Natural killer cell (primary cell): ENCODE results near the gene GADD45A. TPM values are rescaled to one million over a fixed set of nuclear protein-coding genes. Genes with fewer than 3 reads are reported as not detected.

Source experiments
- ATAC-seq, 3 donors: fragments of 150-1000 bp in 2 of 3; fragments of 200-7000 bp in 1 of 3; cut with Tn5 transposase; 1 replicate in 1 of 3; 2 replicates in 2 of 3; pipeline ENCODE4 v1.10.0; 2021; ENCODE audit warnings: mild to moderate bottlenecking in 2 of 3, moderate library complexity in 2 of 3
- DNase-seq, 2 donors: peaks; one replicate each; pipeline versions ENCODE4 v3.0.0 to v3.0.0-alpha.2; 2013 to 2021; ENCODE audit warnings: mixed read lengths in 1 of 2
- H3K27ac ChIP-seq: one replicate; pipeline ENCODE4 v1.5.1; 2013; ENCODE audit warnings: mild to moderate bottlenecking, low read length
- H3K27me3 ChIP-seq: one replicate; pipeline ENCODE4 v1.6.1; 2013; ENCODE audit warnings: low read length; ENCODE audit not compliant: control insufficient read depth, insufficient read depth
- H3K36me3 ChIP-seq: one replicate; pipeline ENCODE4 v1.6.1; 2013; ENCODE audit warnings: low read length; ENCODE audit not compliant: control insufficient read depth, insufficient read depth
- H3K4me1 ChIP-seq: one replicate; pipeline ENCODE4 v1.6.1; 2013; ENCODE audit warnings: low read length; ENCODE audit not compliant: control insufficient read depth, insufficient read depth
- H3K4me3 ChIP-seq: one replicate; pipeline ENCODE4 v1.5.1; 2013; ENCODE audit warnings: low read length
- H3K9me3 ChIP-seq: one replicate; pipeline ENCODE4 v1.6.1; 2013; ENCODE audit warnings: low read length; ENCODE audit not compliant: control insufficient read depth, insufficient read depth
- H3K27ac Mint-ChIP-seq, 2 donors: one replicate each; pipeline ENCODE4 v1.8.0; 2022; ENCODE audit warnings: mild to moderate bottlenecking in 2 of 2, mixed read lengths in 2 of 2, moderate library complexity in 1 of 2
- H3K27me3 Mint-ChIP-seq, 2 donors: one replicate each; pipeline ENCODE4 v1.8.0; 2022; ENCODE audit warnings: low read depth in 2 of 2, mixed read lengths in 2 of 2
- H3K36me3 Mint-ChIP-seq: one replicate; pipeline ENCODE4 v1.8.0; 2022; ENCODE audit warnings: mixed read lengths
- H3K4me1 Mint-ChIP-seq, 2 donors: one replicate each; pipeline ENCODE4 v1.8.0; 2022; ENCODE audit warnings: mixed read lengths in 2 of 2
- H3K4me3 Mint-ChIP-seq: one replicate; pipeline ENCODE4 v1.8.0; 2022; ENCODE audit warnings: mild to moderate bottlenecking, moderate library complexity, mixed read lengths
- H3K9me3 Mint-ChIP-seq, 2 donors: one replicate each; pipeline ENCODE4 v1.8.0; 2022; ENCODE audit warnings: mixed read lengths in 2 of 2
- WGBS: methylation state at CpG from one replicate; pipeline ENCODE4 v1.1.7; 2013; ENCODE audit warnings: missing lambda C conversion rate; ENCODE audit not compliant: insufficient coverage; 5-methylcytosine and 5-hydroxymethylcytosine counted together
- intact Hi-C: fragments of 100-400 bp; cut with micrococcal nuclease; formaldehyde crosslinking; loops from one replicate; pipeline ENCODE4 v1.14.2; 2022
- total RNA-seq, 4 donors: library from RNA; stranded (reverse); fragments of 120-200 nt in 1 of 4; gene quantifications; one replicate each; pipeline versions ENCODE4 v1.2.3 to v1.2.4, GENCODE V29; 2013 to 2022
- TF ChIP-seq, protein P1 (sequence below): fragments of 200-600 bp; IDR thresholded peaks from one replicate; pipeline ENCODE4 v1.8.0; 2022; ENCODE audit warnings: antibody characterized with exemption

The GADD45A gene
- total RNA-seq, 3 donors from 2014 or later (not counting 1 experiment from before 2014, with no cell fraction given), result 21.8 to 30.3 (median 26.6) TPM

DNA sequence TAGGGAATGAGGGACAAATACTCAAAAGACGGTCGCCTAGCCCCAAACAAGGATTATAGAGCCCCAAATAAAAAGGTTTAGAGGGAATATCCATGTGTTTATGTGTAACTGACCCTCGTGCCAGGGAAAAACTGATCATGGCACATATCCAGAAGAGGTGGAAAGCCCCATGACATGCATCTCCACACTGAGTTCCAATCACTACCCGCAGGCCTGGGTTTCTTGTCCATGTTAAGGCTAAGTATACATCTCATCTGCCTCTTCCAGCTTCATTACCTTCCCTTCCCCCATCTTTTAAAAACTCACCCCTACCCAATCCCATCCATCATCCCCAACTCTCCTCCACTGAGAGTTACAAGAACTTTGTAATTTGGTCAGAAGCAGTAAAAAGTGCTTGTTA lies 15.2 kb downstream of the GADD45A start:
- no peak overlapping the region for H3K4me3 Mint-ChIP-seq
- no peaks in the 10 kb centered on the region for H3K9me3 Mint-ChIP-seq
- 88% methylated on average over 4 of the region's 4 CpGs for WGBS
- Histone ChIP-seq H3K36me3 (no peaks in the 10 kb centered on the region), H3K4me1 (no peaks in the 10 kb centered on the region), H3K9me3 (no peaks in the 10 kb centered on the region), H3K27ac (no peak overlapping the region), H3K27me3 (no peaks in the 10 kb centered on the region), H3K4me3 (no peak overlapping the region)
- H3K27me3 Mint-ChIP-seq, result peaks cover 6 to 13% of the 10 kb centered on the region in 2 donors
- no peak for DNase-seq
- no peaks in the 10 kb centered on the region for H3K36me3 Mint-ChIP-seq
- TF ChIP-seq, protein P1, sequence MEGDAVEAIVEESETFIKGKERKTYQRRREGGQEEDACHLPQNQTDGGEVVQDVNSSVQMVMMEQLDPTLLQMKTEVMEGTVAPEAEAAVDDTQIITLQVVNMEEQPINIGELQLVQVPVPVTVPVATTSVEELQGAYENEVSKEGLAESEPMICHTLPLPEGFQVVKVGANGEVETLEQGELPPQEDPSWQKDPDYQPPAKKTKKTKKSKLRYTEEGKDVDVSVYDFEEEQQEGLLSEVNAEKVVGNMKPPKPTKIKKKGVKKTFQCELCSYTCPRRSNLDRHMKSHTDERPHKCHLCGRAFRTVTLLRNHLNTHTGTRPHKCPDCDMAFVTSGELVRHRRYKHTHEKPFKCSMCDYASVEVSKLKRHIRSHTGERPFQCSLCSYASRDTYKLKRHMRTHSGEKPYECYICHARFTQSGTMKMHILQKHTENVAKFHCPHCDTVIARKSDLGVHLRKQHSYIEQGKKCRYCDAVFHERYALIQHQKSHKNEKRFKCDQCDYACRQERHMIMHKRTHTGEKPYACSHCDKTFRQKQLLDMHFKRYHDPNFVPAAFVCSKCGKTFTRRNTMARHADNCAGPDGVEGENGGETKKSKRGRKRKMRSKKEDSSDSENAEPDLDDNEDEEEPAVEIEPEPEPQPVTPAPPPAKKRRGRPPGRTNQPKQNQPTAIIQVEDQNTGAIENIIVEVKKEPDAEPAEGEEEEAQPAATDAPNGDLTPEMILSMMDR, result no peak
- ATAC-seq, result no peak
- no peak overlapping the region for H3K27ac Mint-ChIP-seq
- intact Hi-C loops, result no loop called here
- H3K4me1 Mint-ChIP-seq, result no peaks in the 10 kb centered on the region

DNA sequence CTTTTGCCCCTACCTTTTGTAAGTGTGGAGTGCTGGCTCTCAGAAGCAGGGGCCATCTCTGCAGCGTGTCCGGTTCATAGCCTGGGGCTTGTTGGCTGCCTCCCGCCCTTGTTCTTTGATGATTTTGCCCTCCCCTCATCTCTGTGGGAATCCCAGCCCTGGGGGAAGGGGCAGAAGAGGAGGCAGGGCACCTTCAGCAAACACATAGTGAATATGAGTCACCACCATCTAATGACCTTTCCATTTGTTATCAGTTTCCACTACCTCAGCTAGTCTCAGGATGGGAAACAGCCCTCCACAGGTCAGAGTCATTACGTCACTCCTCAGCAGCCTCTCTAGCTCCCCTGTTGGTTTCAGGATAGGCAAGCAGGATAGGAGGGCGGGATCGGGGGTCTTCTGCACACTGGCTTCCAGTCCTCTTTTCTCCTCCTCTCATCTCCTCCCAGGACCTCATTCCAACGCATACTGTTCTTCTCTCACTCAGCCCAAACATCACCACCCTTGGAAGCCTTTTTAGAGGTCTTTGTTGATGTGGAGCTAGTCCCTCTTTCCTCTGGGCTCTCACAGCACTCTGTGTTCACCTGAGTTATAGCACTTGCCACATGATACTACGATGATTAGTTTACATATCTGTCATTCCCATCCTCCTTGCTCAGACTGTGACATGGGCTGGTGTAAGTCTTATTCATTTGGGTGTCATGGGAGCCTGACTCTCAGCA lies 15.8 kb downstream of the GADD45A start:
- WGBS, result 87% methylated on average over 8 of the region's 8 CpGs
- no peaks in the 10 kb centered on the region for H3K4me1 ChIP-seq
- H3K4me3 ChIP-seq, result no peak overlapping the region
- no peak for DNase-seq
- Mint-ChIP-seq H3K27me3 (peaks cover 5 to 14% of the 10 kb centered on the region in 2 donors), H3K4me1 (no peaks in the 10 kb centered on the region), H3K27ac (no peak overlapping the region), H3K9me3 (no peaks in the 10 kb centered on the region), H3K36me3 (no peaks in the 10 kb centered on the region), H3K4me3 (no peak overlapping the region)
- H3K36me3 ChIP-seq, result no peaks in the 10 kb centered on the region
- H3K27ac ChIP-seq, result no peak overlapping the region
- intact Hi-C loops, result no loop called here
- no peaks in the 10 kb centered on the region for H3K9me3 ChIP-seq
- ATAC-seq, result no peak
- TF ChIP-seq, protein P1, result no peak
- H3K27me3 ChIP-seq, result no peaks in the 10 kb centered on the region

DNA sequence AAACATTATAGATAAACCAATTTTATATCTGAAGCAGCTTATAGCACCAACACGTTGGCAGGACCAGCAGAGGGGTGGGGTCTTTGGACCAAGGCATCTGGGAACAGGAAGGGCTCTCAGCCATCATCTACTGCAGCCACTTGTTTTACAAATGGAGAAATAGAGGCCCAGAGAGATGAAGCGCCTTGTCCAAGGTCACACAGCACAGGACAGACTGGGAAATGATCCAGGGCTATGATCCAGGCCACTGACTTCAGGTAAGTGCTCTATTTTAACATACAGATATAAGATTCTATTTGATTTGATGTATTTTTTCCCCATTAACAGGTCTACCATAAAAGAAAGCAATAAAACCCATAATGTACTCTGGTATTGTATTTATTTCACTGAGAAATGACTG lies 16.9 kb downstream of the GADD45A start:
- H3K4me1 ChIP-seq, result no peaks in the 10 kb centered on the region
- TF ChIP-seq, protein P1, result no peak
- no peaks in the 10 kb centered on the region for H3K27me3 ChIP-seq
- Mint-ChIP-seq H3K27me3 (peaks cover 4 to 14% of the 10 kb centered on the region in 2 donors), H3K4me1 (no peaks in the 10 kb centered on the region), H3K9me3 (no peaks in the 10 kb centered on the region), H3K36me3 (no peaks in the 10 kb centered on the region), H3K27ac (no peak overlapping the region), H3K4me3 (no peak overlapping the region)
- no peak overlapping the region for H3K27ac ChIP-seq
- no peak overlapping the region for H3K4me3 ChIP-seq
- ATAC-seq, result no peak
- H3K36me3 ChIP-seq, result no peaks in the 10 kb centered on the region
- DNase-seq, result no peak
- WGBS, result 90% methylated on average over 2 of the region's 2 CpGs
- intact Hi-C loops, result no loop called here
- no peaks in the 10 kb centered on the region for H3K9me3 ChIP-seq

DNA sequence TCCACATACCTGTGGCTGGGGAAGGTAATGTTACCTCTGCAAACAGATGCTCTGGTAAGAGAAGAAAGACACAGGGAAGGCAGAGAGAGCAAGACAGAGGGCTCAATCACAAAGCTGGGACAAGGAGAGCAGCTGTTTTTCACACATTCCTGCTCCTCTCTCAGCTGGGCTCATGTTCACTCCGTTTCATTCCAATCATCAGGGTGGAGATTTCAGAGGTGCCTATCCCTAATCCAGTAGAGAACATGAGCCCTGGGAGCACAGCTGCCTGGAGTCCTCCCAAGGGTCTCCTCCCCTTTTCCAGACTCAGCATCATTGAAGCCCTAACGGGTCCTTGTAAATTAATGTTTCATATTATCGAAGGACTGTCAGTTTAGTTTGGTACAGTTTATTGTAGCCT lies 19.4 kb downstream of the GADD45A start:
- Mint-ChIP-seq H3K36me3 (no peaks in the 10 kb centered on the region), H3K9me3 (no peaks in the 10 kb centered on the region), H3K4me3 (no peak overlapping the region), H3K27me3 (peaks cover 4 to 14% of the 10 kb centered on the region in 2 donors), H3K4me1 (no peaks in the 10 kb centered on the region), H3K27ac (no peak overlapping the region)
- H3K27me3 ChIP-seq, result no peaks in the 10 kb centered on the region
- H3K36me3 ChIP-seq, result no peaks in the 10 kb centered on the region
- intact Hi-C loops, result no loop called here
- H3K27ac ChIP-seq, result no peak overlapping the region
- DNase-seq (no peak), ATAC-seq (no peak)
- WGBS, result 94% methylated on average over 1 of the region's 3 CpGs
- H3K9me3 ChIP-seq, result no peaks in the 10 kb centered on the region
- no peak overlapping the region for H3K4me3 ChIP-seq
- no peaks in the 10 kb centered on the region for H3K4me1 ChIP-seq
- TF ChIP-seq, protein P1, result no peak
